HCT116 (cell line): ENCODE results near the gene HRNR. TPM values are rescaled to one million over a fixed set of nuclear protein-coding genes. Genes with fewer than 3 reads are reported as not detected.
"Not testable (repeated sequence)": the region's sequence is repeated elsewhere in the genome, so short reads cannot be mapped to it uniquely, and the experiment has no call there.

Experiments used
- ATAC-seq: fragments of 200-7000 bp; cut with Tn5 transposase; 2 replicates; pipeline ENCODE4 v1.9.1; 2020; ENCODE audit warnings: mild to moderate bottlenecking, moderate library complexity
- BruUV-seq: library from RNA; stranded (reverse); fragments of 400-500 nt; replicated peaks from 2 replicates; lab custom pipeline; 2021; lab: Mats Ljungman, UMichigan
- CTCF ChIA-PET: fragments of 300-600 bp; sonication (Branson Sonifier 250); formaldehyde crosslinking; loops from one replicate; lab custom pipeline; 2021; ENCODE audit warnings: antibody characterized with exemption; lab: Charles Lee
- POLR2A ChIA-PET: fragments of 300-600, 350-600 bp; sonication (Branson Sonifier 250); formaldehyde crosslinking; loops from one replicate; lab custom pipeline; 2021; ENCODE audit warnings: antibody characterized with exemption; lab: Charles Lee
- RAD21 ChIA-PET, 2 experiments: fragments of 300-600 bp; sonication (Branson Sonifier 250); formaldehyde crosslinking; loops; one replicate each; lab custom pipeline; 2023; ENCODE audit warnings: low total read pairs in 2 of 2; ENCODE audit not compliant: uncharacterized antibody in 2 of 2, unreplicated experiment in 2 of 2, low non-redundant PET in 1 of 2; lab: Charles Lee
- DNase-seq: peaks from one replicate; pipeline ENCODE4 v3.0.0-alpha.2; 2010; ENCODE audit warnings: low read depth, low spot score
- H2AFZ ChIP-seq: fragments of 200-600 bp; shearing (Covaris generic), sonication (generic); 2 replicates; pipeline ENCODE4 v1.6.1; 2017; ENCODE audit warnings: low read depth, mixed run types, mixed read lengths, antibody characterized with exemption, low read length; ENCODE audit not compliant: poor library complexity, severe bottlenecking
- H3K27ac ChIP-seq: 2 replicates; pipeline ENCODE4 v1.5.1; 2012; ENCODE audit warnings: low read depth, low read length
- H3K27me3 ChIP-seq: fragments of 200-600 bp; sonication (generic); 2 replicates; pipeline ENCODE4 v1.6.1; 2016; ENCODE audit warnings: mixed run types, low read length, mixed read lengths; ENCODE audit not compliant: insufficient read depth
- H3K36me3 ChIP-seq, 2 experiments: fragments of 200-500 bp in 1 of 2; fragments of 200-600 bp in 1 of 2; sonication (Bioruptor generic) in 1 of 2; sonication (generic) in 1 of 2; 2 replicates each; pipeline versions ENCODE4 v1.5.1 to v1.6.1; 2014 to 2016; ENCODE audit warnings: low read length in 2 of 2, inconsistent platforms in 1 of 2, mixed read lengths in 1 of 2, mixed run types in 1 of 2; ENCODE audit not compliant: insufficient read depth in 2 of 2, control insufficient read depth in 1 of 2
- H3K4me1 ChIP-seq, 2 experiments: fragments of 200-600 bp in 1 of 2; sonication (generic) in 1 of 2; 2 replicates each; pipeline versions ENCODE4 v1.5.1 to v1.6.1; 2012 to 2017; ENCODE audit warnings: low read length in 2 of 2, inconsistent platforms in 1 of 2, mild to moderate bottlenecking in 1 of 2, mixed read lengths in 1 of 2, mixed run types in 1 of 2, moderate library complexity in 1 of 2; ENCODE audit not compliant: insufficient read depth in 2 of 2, control insufficient read depth in 1 of 2
- H3K4me2 ChIP-seq: fragments of 200-600 bp; sonication (generic); 2 replicates; pipeline ENCODE4 v1.6.1; 2017; ENCODE audit warnings: mixed run types, low read length, mixed read lengths
- H3K4me3 ChIP-seq, 2 experiments: fragments of 200-600 bp in 1 of 2; sonication (generic) in 1 of 2; replicated peaks in 1 of 2; 2 replicates each; pipeline ENCODE4 v1.5.1; 2011 to 2016; ENCODE audit warnings: low read length in 2 of 2, control low read depth in 1 of 2, low read depth in 1 of 2, mild to moderate bottlenecking in 1 of 2, mixed read lengths in 1 of 2, mixed run types in 1 of 2
- H3K79me2 ChIP-seq: fragments of 200-600 bp; sonication (generic); 2 replicates; pipeline ENCODE4 v1.6.1; 2017; ENCODE audit warnings: mild to moderate bottlenecking, mixed run types, low read length, moderate library complexity, mixed read lengths; ENCODE audit not compliant: insufficient read depth
- H3K9ac ChIP-seq: fragments of 200-600 bp; sonication (generic); 2 replicates; pipeline ENCODE4 v1.6.1; 2016; ENCODE audit warnings: low read length, mixed read lengths
- H3K9me2 ChIP-seq: fragments of 200-600 bp; sonication (generic), shearing (Covaris generic); 2 replicates; pipeline ENCODE4 v1.6.1; 2017; ENCODE audit warnings: mixed run types, mild to moderate bottlenecking, moderate library complexity; ENCODE audit not compliant: insufficient read depth
- H3K9me3 ChIP-seq, 2 experiments: fragments of 200-500 bp in 1 of 2; fragments of 200-600 bp in 1 of 2; sonication (Bioruptor generic) in 1 of 2; sonication (generic) in 1 of 2; 2 replicates each; pipeline ENCODE4 v1.6.1; 2014 to 2017; ENCODE audit warnings: low read length in 2 of 2, mixed read lengths in 2 of 2, inconsistent platforms in 1 of 2, low read depth in 1 of 2, mild to moderate bottlenecking in 1 of 2, mixed run types in 1 of 2, moderate library complexity in 1 of 2; ENCODE audit not compliant: control insufficient read depth in 1 of 2, insufficient read depth in 1 of 2
- H4K20me1 ChIP-seq: fragments of 200-600 bp; sonication (generic), shearing (Covaris generic); 2 replicates; pipeline ENCODE4 v1.6.1; 2017; ENCODE audit warnings: mixed run types, mild to moderate bottlenecking, moderate library complexity; ENCODE audit not compliant: insufficient read depth
- CBX3 ChIP-seq: IDR thresholded peaks from 2 replicates; pipeline ENCODE4 v1.6.1; 2012; ENCODE audit warnings: low read depth
- CTCF ChIP-seq, 3 experiments: fragments of 200-600 bp in 1 of 3; sonication (generic) in 1 of 3; IDR thresholded peaks in 2 of 3; conservative IDR thresholded peaks in 1 of 3; 2 replicates each; pipeline ENCODE4 v1.5.1; 2012 to 2017; ENCODE audit warnings: low read depth in 2 of 3, low read length in 2 of 3, antibody characterized with exemption in 1 of 3, borderline replicate concordance in 1 of 3, control low read depth in 1 of 3, mild to moderate bottlenecking in 1 of 3, mixed read lengths in 1 of 3, mixed run types in 1 of 3, moderate library complexity in 1 of 3; ENCODE audit not compliant: insufficient read depth in 1 of 3
- EGR1 ChIP-seq: IDR thresholded peaks from 2 replicates; pipeline ENCODE4 v1.6.1; 2012; ENCODE audit warnings: low read depth
- ELF1 ChIP-seq: IDR thresholded peaks from 2 replicates; pipeline ENCODE4 v1.6.1; 2012; ENCODE audit warnings: low read depth, borderline replicate concordance
- EZH2 ChIP-seq: fragments of 200-600 bp; sonication (generic); IDR thresholded peaks from 2 replicates; pipeline ENCODE4 v1.6.1; 2017; ENCODE audit warnings: antibody characterized with exemption, mixed run types
- EZH2phosphoT487 ChIP-seq: fragments of 200-600 bp; IDR thresholded peaks from 2 replicates; pipeline ENCODE4 v1.6.1; 2018; ENCODE audit warnings: antibody characterized with exemption, borderline replicate concordance
- FOSL1 ChIP-seq: IDR thresholded peaks from 2 replicates; pipeline ENCODE4 v1.6.1; 2012; ENCODE audit warnings: low read depth
- POLR2AphosphoS5 ChIP-seq: IDR thresholded peaks from 2 replicates; pipeline ENCODE4 v1.6.1; 2011; ENCODE audit warnings: mild to moderate bottlenecking, low read depth, low read length, moderate library complexity
- RAD21 ChIP-seq: IDR thresholded peaks from 2 replicates; pipeline ENCODE4 v1.6.1; 2012; ENCODE audit warnings: low read depth, mild to moderate bottlenecking
- SP1 ChIP-seq: IDR thresholded peaks from 2 replicates; pipeline ENCODE4 v1.6.1; 2012; ENCODE audit warnings: low read depth
- TCF7L2 ChIP-seq: IDR thresholded peaks from 2 replicates; pipeline ENCODE4 v1.7.0; 2011; ENCODE audit warnings: borderline replicate concordance, inconsistent platforms; ENCODE audit not compliant: insufficient read depth, insufficient read length; ENCODE audit errors: extremely low read depth
- ZFX ChIP-seq: fragments of 450-650 bp; IDR thresholded peaks from 2 replicates; pipeline ENCODE4 v1.6.1; 2017
- intact Hi-C: fragments of 100-400 bp; cut with micrococcal nuclease; formaldehyde crosslinking; loops from 2 replicates; pipeline ENCODE4 v1.10.0; 2022
- total RNA-seq: library from RNA; stranded (reverse); gene quantifications from one replicate; pipeline ENCODE4 v1.2.1, GENCODE V29; 2021; ENCODE audit not compliant: unreplicated experiment
- TF ChIP-seq, protein P1 (sequence below): IDR thresholded peaks from 2 replicates; pipeline ENCODE4 v1.6.1; 2012
- TF ChIP-seq, protein P2 (sequence below): IDR thresholded peaks from 2 replicates; pipeline ENCODE4 v1.6.1; 2012; ENCODE audit warnings: low read depth

The HRNR gene
- total RNA-seq, 1 experiment from 2014 or later = not detected

DNA sequence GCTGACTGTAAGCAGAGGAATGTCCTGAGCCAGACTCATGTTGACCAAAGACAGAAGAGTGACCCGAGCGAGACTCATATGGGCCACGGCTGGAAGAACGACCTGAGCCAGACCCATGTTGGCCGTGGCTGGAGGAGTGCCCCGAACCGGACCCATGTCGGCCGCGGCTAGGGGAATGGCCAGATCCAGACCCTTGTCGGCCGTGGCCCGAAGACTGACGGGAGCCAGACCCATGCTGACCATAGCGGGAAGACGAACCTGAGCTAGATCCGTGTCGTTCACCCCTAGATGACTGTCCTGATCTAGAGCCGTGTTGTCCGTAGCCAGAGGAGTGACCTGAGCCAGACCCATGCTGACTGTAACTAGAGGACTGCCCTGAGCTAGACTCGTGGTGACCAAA is 9.1 kb downstream of the HRNR start:
- POLR2A ChIA-PET, BruUV-seq, H3K9me2 ChIP-seq, H3K4me3 ChIP-seq, H3K79me2 ChIP-seq, H4K20me1 ChIP-seq, H3K4me2 ChIP-seq, intact Hi-C loops, RAD21 ChIA-PET, H3K9me3 ChIP-seq, CTCF ChIA-PET, H3K9ac ChIP-seq, H3K27me3 ChIP-seq, H3K27ac ChIP-seq, ATAC-seq, DNase-seq, H2AFZ ChIP-seq, H3K4me1 ChIP-seq, H3K36me3 ChIP-seq: not testable (repeated sequence)

- H3K9me2 ChIP-seq = no peaks in the 10 kb centered on the region
- no peak for DNase-seq
- H3K27ac ChIP-seq = no peak overlapping the region
- ATAC-seq = no peak
- no peaks in the 10 kb centered on the region for H3K9me3 ChIP-seq
- no peak overlapping the region for H3K4me3 ChIP-seq
- peaks cover 18% of the 10 kb centered on the region for H3K27me3 ChIP-seq
- ChIA-PET POLR2A (no interaction called here), CTCF (interaction anchor here (1.2 to 3.4 kb wide), 2 partner anchors 200 to 259 kb away, joined by 4 to 13 read pairs; no protein-coding TSS in a partner anchor), RAD21 (no interaction called here)
- no TSS peak for BruUV-seq
- no peak overlapping the region for H2AFZ ChIP-seq
- no peaks in the 10 kb centered on the region for H3K4me1 ChIP-seq
- no peaks in the 10 kb centered on the region for H3K36me3 ChIP-seq
- H3K79me2 ChIP-seq = no peaks in the 10 kb centered on the region
- H3K4me2 ChIP-seq = no peak overlapping the region
- intact Hi-C loops = no loop called here
- no peak overlapping the region for H3K9ac ChIP-seq
- TF ChIP-seq ELF1 (no peak), EGR1 (no peak), CBX3 (no peak), EZH2 (no peak), CTCF (IDR thresholded peaks at IDR 0.05 in 2 of 3, conservative IDR thresholded peaks at IDR 0.05 in 1 of 3; ENCODE audit: borderline replicate concordance in 1 of 3, insufficient read depth in 1 of 3, low read depth in 2 of 3, low read length in 2 of 3) (no peak), EZH2phosphoT487 (no peak), RAD21 (no peak), SP1 (no peak), ZFX (no peak), TCF7L2 (no peak), FOSL1 (no peak), POLR2AphosphoS5 (no peak)
- TF ChIP-seq, protein P1, sequence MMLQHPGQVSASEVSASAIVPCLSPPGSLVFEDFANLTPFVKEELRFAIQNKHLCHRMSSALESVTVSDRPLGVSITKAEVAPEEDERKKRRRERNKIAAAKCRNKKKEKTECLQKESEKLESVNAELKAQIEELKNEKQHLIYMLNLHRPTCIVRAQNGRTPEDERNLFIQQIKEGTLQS = no peak
- TF ChIP-seq, protein P2, sequence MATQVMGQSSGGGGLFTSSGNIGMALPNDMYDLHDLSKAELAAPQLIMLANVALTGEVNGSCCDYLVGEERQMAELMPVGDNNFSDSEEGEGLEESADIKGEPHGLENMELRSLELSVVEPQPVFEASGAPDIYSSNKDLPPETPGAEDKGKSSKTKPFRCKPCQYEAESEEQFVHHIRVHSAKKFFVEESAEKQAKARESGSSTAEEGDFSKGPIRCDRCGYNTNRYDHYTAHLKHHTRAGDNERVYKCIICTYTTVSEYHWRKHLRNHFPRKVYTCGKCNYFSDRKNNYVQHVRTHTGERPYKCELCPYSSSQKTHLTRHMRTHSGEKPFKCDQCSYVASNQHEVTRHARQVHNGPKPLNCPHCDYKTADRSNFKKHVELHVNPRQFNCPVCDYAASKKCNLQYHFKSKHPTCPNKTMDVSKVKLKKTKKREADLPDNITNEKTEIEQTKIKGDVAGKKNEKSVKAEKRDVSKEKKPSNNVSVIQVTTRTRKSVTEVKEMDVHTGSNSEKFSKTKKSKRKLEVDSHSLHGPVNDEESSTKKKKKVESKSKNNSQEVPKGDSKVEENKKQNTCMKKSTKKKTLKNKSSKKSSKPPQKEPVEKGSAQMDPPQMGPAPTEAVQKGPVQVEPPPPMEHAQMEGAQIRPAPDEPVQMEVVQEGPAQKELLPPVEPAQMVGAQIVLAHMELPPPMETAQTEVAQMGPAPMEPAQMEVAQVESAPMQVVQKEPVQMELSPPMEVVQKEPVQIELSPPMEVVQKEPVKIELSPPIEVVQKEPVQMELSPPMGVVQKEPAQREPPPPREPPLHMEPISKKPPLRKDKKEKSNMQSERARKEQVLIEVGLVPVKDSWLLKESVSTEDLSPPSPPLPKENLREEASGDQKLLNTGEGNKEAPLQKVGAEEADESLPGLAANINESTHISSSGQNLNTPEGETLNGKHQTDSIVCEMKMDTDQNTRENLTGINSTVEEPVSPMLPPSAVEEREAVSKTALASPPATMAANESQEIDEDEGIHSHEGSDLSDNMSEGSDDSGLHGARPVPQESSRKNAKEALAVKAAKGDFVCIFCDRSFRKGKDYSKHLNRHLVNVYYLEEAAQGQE = no peak
- H4K20me1 ChIP-seq = no peaks in the 10 kb centered on the region
Measured at GRCh38 chr1:152198982-152199381, 25.0 kb downstream of the HRNR start.
